ENCODE measurements around the gene TJAP1.

TJAP1 gene

DNA sequence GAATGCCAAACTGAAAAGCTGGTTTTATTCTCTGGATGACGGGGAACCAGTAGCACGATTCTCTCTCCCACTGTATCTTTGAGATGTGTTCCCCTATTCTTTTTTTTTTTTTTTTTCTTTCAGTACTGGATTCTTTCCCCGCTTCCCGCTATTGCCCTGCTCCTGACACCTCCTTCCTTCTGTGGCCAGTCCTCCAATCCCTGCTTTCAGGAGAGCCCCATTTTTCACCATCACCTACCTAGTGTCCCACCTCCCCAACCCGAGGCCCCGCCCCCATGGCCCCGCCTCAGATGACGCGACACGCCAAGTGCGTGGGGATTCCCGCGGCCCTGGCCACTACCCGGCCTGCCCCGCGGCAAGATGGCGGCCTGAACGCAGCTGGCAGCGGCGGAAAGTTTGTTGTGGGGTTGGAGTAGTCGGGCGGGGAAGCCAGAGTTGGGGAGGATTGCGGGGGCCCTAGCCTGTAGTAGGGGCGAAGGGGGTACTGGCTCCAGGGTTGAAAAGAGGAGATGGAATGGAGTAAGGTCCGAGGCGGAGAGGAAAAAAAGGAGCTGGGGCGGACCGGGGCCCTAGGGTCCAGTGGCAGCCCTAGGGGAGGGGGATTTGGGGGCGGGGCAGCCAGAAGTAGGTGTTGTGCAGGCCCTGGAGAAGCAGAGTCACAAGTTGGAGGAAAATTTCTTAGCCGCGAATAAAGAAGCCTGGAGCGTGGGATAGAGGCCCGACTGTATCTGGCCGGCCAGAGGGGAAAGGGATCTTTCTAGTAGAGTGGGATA, at the start of gene TJAP1:
Gene TJAP1, plus strand, starts transcription at position 336 of the 773 bp plus-strand sequence. CDS start 21,432 bp downstream, outside the sequence.
- H3K4me1 ChIP-seq (ENCODE audit: control insufficient read depth, low read depth, low read length): peaks cover 25% of the 10 kb centered on the region
- H3K4me3 ChIP-seq (ENCODE audit: low read length): peak within 1 kb of the TSS; percentile 79
- no peaks in the 10 kb centered on the region for H3K27me3 ChIP-seq (ENCODE audit: control insufficient read depth, insufficient read depth, low read length)
- peak within 1 kb of the TSS; percentile 87 for H3K9ac ChIP-seq (ENCODE audit: low read length)
- peak within 1 kb of the TSS; percentile 33 for H3K27ac ChIP-seq (ENCODE audit: low read length)
- H3K9me3 ChIP-seq (ENCODE audit: control insufficient read depth, low read depth, low read length): no peaks in the 10 kb centered on the region
- peaks cover 3% of the 10 kb centered on the region for H3K36me3 ChIP-seq (ENCODE audit: control insufficient read depth, low read depth, low read length)

DNA sequence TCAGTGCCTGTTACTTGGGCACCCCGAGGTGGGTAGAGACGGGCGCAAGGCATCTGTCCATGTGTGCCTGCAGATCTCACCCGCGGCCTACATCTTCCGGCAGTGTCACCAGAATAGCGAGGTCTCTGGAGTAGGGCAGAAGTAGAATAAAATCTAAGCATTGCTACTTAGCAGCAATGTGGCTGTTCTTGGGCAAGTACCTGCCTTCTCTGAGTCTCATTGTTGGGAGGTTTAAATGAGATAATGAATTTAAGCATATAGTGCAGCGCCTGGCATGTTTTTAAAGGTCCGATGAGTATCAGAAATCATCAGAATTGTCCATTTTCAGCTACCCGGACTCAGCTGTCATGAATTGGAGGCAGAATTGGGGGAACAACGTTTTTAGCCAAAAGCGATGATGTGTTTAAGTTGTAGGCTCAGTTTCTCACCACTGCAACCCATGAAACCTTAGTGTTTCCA, 49.2 kb upstream of the TJAP1 start:
- Histone ChIP-seq H3K27ac (ENCODE audit: low read length) (peak overlapping the region; percentile 27), H3K36me3 (ENCODE audit: control insufficient read depth, low read depth, low read length) (peaks cover 1% of the 10 kb centered on the region), H3K4me3 (ENCODE audit: low read length) (peak overlapping the region; percentile 93), H3K4me1 (ENCODE audit: control insufficient read depth, low read depth, low read length) (peaks cover 8% of the 10 kb centered on the region), H3K9me3 (ENCODE audit: control insufficient read depth, low read depth, low read length) (no peaks in the 10 kb centered on the region), H3K9ac (ENCODE audit: low read length) (peak overlapping the region; percentile 76), H3K27me3 (ENCODE audit: control insufficient read depth, insufficient read depth, low read length) (no peaks in the 10 kb centered on the region)

DNA sequence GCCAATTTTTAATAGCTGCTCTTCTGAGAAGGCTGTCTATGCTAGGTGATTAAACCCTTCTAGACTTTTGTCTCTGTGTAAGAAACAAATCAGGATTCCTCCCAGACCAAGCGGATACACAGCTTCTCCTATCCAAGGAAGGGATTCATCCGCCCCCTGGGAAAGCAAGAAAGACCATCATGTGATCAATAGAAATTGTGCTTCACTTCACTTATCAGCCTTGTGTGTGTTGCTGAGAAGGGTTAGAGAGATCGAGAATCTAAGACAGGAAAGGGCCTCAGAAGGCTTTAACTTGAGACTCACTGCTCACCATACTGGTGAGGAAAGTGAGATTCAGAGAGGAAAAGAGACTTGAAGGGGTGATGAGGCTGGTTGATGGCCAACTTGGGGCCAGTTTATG, 48.5 kb upstream of the TJAP1 start:
- Histone ChIP-seq H3K27ac (ENCODE audit: low read length) (no peak overlapping the region), H3K4me3 (ENCODE audit: low read length) (peak overlapping the region; percentile 93), H3K4me1 (ENCODE audit: control insufficient read depth, low read depth, low read length) (peaks cover 8% of the 10 kb centered on the region), H3K9ac (ENCODE audit: low read length) (no peak overlapping the region), H3K9me3 (ENCODE audit: control insufficient read depth, low read depth, low read length) (no peaks in the 10 kb centered on the region), H3K27me3 (ENCODE audit: control insufficient read depth, insufficient read depth, low read length) (no peaks in the 10 kb centered on the region), H3K36me3 (ENCODE audit: control insufficient read depth, low read depth, low read length) (peaks cover 4% of the 10 kb centered on the region)

DNA sequence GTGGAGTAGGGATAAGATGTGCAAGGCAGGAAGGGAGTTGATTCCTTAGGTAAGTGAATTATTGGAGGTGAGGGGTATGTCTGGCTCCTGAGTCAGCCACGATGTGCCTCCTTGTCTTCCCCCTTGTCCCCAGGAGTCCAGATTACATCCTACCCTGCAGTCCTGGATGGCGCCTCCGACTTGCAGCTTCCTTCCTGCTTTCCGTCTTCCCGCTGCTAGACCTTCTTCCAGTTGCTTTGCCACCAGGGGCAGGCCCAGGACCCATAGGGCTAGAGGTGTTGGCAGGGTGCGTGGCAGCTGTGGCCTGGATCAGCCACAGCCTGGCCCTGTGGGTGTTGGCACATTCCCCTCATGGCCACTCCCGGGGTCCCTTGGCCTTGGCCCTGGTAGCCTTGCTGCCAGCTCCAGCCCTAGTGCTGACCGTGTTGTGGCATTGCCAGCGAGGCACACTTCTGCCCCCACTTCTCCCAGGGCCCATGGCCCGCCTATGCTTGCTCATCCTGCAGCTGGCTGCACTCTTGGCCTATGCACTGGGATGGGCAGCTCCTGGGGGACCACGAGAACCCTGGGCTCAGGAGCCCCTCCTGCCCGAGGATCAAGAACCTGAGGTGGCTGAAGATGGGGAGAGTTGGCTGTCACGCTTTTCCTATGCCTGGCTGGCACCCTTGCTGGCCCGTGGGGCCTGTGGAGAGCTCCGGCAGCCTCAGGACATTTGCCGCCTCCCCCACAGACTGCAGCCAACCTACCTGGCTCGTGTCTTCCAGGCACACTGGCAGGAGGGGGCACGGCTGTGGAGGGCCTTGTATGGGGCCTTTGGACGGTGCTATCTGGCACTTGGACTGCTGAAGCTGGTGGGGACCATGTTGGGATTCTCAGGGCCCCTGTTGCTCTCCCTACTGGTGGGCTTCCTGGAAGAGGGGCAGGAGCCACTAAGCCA, 45.1 kb upstream of the TJAP1 start:
- Histone ChIP-seq H3K9me3 (ENCODE audit: control insufficient read depth, low read depth, low read length) (no peaks in the 10 kb centered on the region), H3K4me1 (ENCODE audit: control insufficient read depth, low read depth, low read length) (peaks cover 8% of the 10 kb centered on the region), H3K27ac (ENCODE audit: low read length) (no peak overlapping the region), H3K36me3 (ENCODE audit: control insufficient read depth, low read depth, low read length) (peaks cover 4% of the 10 kb centered on the region), H3K4me3 (ENCODE audit: low read length) (no peak overlapping the region), H3K27me3 (ENCODE audit: control insufficient read depth, insufficient read depth, low read length) (no peaks in the 10 kb centered on the region), H3K9ac (ENCODE audit: low read length) (no peak overlapping the region)

DNA sequence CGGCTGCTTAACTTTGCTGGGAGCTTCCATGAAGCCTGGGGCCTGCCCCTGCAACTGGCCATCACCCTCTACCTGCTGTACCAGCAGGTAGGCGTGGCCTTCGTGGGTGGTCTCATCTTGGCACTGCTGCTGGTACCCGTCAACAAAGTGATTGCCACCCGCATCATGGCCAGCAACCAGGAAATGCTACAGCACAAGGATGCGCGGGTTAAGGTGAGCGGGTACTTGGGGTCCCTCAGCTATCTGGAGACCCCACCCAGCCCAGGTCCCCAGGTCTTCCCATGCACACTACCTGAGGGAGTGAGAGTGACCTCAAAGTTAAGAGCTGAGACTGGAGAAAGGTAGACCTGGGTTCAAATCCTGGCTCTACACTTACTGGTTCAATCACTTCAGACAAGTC, 44.2 kb upstream of the TJAP1 start:
- peaks cover 8% of the 10 kb centered on the region for H3K4me1 ChIP-seq (ENCODE audit: control insufficient read depth, low read depth, low read length)
- H3K27ac ChIP-seq (ENCODE audit: low read length): no peak overlapping the region
- no peaks in the 10 kb centered on the region for H3K27me3 ChIP-seq (ENCODE audit: control insufficient read depth, insufficient read depth, low read length)
- H3K36me3 ChIP-seq (ENCODE audit: control insufficient read depth, low read depth, low read length): peaks cover 4% of the 10 kb centered on the region
- H3K9ac ChIP-seq (ENCODE audit: low read length): no peak overlapping the region
- H3K4me3 ChIP-seq (ENCODE audit: low read length): no peak overlapping the region
- H3K9me3 ChIP-seq (ENCODE audit: control insufficient read depth, low read depth, low read length): no peaks in the 10 kb centered on the region

- H3K4me3 ChIP-seq (ENCODE audit: low read length): no peak overlapping the region
- no peak overlapping the region for H3K9ac ChIP-seq (ENCODE audit: low read length)
- peaks cover 4% of the 10 kb centered on the region for H3K36me3 ChIP-seq (ENCODE audit: control insufficient read depth, low read depth, low read length)
- H3K4me1 ChIP-seq (ENCODE audit: control insufficient read depth, low read depth, low read length): no peaks in the 10 kb centered on the region
- no peaks in the 10 kb centered on the region for H3K27me3 ChIP-seq (ENCODE audit: control insufficient read depth, insufficient read depth, low read length)
- H3K27ac ChIP-seq (ENCODE audit: low read length): no peak overlapping the region
- H3K9me3 ChIP-seq (ENCODE audit: control insufficient read depth, low read depth, low read length): no peaks in the 10 kb centered on the region
Measured at GRCh38 chr6:43434001-43434840, 43.1 kb upstream of the TJAP1 start.

GRCh38 chr6:43434943-43435342, 42.4 kb upstream of the TJAP1 start:
- peaks cover 4% of the 10 kb centered on the region for H3K36me3 ChIP-seq (ENCODE audit: control insufficient read depth, low read depth, low read length)
- no peak overlapping the region for H3K4me3 ChIP-seq (ENCODE audit: low read length)
- H3K9ac ChIP-seq (ENCODE audit: low read length): no peak overlapping the region
- no peaks in the 10 kb centered on the region for H3K27me3 ChIP-seq (ENCODE audit: control insufficient read depth, insufficient read depth, low read length)
- H3K4me1 ChIP-seq (ENCODE audit: control insufficient read depth, low read depth, low read length): no peaks in the 10 kb centered on the region
- no peaks in the 10 kb centered on the region for H3K9me3 ChIP-seq (ENCODE audit: control insufficient read depth, low read depth, low read length)
- no peak overlapping the region for H3K27ac ChIP-seq (ENCODE audit: low read length)

DNA sequence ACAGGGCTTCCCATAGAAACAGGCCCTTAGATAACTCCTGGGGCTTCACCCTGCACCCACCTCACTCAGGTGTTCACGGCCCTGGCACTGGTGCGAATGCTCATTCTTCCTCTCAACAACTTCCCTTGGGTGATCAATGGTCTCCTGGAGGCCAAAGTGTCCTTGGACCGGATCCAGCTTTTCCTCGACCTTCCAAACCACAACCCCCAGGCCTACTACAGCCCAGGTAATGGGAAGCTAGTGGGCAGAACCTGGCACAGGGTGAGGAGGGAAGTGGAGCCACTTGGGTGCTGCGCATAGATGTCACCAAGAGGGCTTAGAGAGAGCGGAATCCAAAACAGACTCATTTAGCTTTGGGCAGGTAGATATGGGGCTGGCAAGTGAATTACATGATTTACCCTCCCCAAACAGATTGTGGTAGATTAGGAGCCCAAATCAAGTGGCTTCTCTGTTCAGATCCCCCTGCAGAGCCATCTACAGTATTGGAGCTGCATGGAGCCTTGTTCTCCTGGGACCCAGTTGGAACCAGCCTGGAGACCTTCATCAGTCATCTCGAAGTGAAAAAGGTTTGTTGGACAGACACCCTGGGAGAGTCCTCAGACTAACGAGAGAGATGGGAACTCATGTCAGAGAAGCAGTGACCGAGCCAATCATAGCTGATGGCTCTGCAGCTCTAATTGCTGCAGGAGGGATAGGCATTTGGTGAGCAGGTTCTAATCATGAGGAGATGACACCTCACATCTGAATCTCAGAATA, 41.5 kb upstream of the TJAP1 start:
- Histone ChIP-seq H3K4me3 (ENCODE audit: low read length) (no peak overlapping the region), H3K4me1 (ENCODE audit: control insufficient read depth, low read depth, low read length) (no peaks in the 10 kb centered on the region), H3K9ac (ENCODE audit: low read length) (no peak overlapping the region), H3K27ac (ENCODE audit: low read length) (no peak overlapping the region), H3K9me3 (ENCODE audit: control insufficient read depth, low read depth, low read length) (no peaks in the 10 kb centered on the region), H3K36me3 (ENCODE audit: control insufficient read depth, low read depth, low read length) (peaks cover 4% of the 10 kb centered on the region), H3K27me3 (ENCODE audit: control insufficient read depth, insufficient read depth, low read length) (no peaks in the 10 kb centered on the region)

- Histone ChIP-seq H3K9ac (ENCODE audit: low read length) (no peak overlapping the region), H3K27ac (ENCODE audit: low read length) (no peak overlapping the region), H3K9me3 (ENCODE audit: control insufficient read depth, low read depth, low read length) (no peaks in the 10 kb centered on the region)
Measured at GRCh38 chr6:43436577-43437282, 40.6 kb upstream of the TJAP1 start.

DNA sequence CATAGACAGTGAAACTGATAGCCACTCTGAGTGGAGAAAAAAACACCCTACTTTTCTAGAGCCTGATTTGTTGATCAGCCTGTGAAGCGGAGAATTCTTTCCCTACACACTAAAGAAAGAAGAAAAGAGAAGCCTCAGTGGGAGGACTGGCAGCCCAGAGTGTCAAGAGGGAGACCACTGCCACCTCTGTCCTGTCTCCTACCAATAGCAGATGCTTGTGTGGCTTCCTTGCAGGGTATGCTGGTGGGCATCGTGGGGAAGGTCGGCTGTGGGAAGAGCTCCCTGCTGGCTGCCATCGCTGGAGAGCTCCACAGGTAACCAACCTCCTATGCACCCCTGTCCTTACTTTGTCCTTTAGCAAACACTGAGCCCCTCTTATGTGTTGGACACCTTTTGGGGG, 39.7 kb upstream of the TJAP1 start:
- peaks cover 8% of the 10 kb centered on the region for H3K36me3 ChIP-seq (ENCODE audit: control insufficient read depth, low read depth, low read length)
- no peak overlapping the region for H3K9ac ChIP-seq (ENCODE audit: low read length)
- no peak overlapping the region for H3K27ac ChIP-seq (ENCODE audit: low read length)
- no peaks in the 10 kb centered on the region for H3K27me3 ChIP-seq (ENCODE audit: control insufficient read depth, insufficient read depth, low read length)
- no peaks in the 10 kb centered on the region for H3K4me1 ChIP-seq (ENCODE audit: control insufficient read depth, low read depth, low read length)
- no peak overlapping the region for H3K4me3 ChIP-seq (ENCODE audit: low read length)
- H3K9me3 ChIP-seq (ENCODE audit: control insufficient read depth, low read depth, low read length): no peaks in the 10 kb centered on the region

More at GRCh38 chr6:43436577-43437282, 40.6 kb upstream of the TJAP1 start:
- Histone ChIP-seq H3K27me3 (ENCODE audit: control insufficient read depth, insufficient read depth, low read length) (no peaks in the 10 kb centered on the region), H3K4me3 (ENCODE audit: low read length) (no peak overlapping the region), H3K36me3 (ENCODE audit: control insufficient read depth, low read depth, low read length) (peaks cover 7% of the 10 kb centered on the region), H3K4me1 (ENCODE audit: control insufficient read depth, low read depth, low read length) (no peaks in the 10 kb centered on the region)
